T-helper 1 cell treated with Interleukin-12 subunit alpha and Interleukin-12 subunit beta and Interleukin-4 antibody, amounts not matched to agents 30 μg/mL and 1 μg/mL, for 36 hours (primary cell): ENCODE data around the gene MAD1L1.

Source experiments
- H3K27ac Mint-ChIP-seq: one replicate; pipeline ENCODE4 v1.8.0; 2021; ENCODE audit warnings: mild to moderate bottlenecking, mixed read lengths
- H3K27me3 Mint-ChIP-seq: one replicate; pipeline ENCODE4 v1.8.0; 2021; ENCODE audit warnings: low read depth, mixed read lengths
- H3K36me3 Mint-ChIP-seq: one replicate; pipeline ENCODE4 v1.8.0; 2021; ENCODE audit warnings: low read depth, mixed read lengths
- H3K4me1 Mint-ChIP-seq: one replicate; pipeline ENCODE4 v1.8.0; 2021; ENCODE audit warnings: low read depth, mixed read lengths
- H3K4me3 Mint-ChIP-seq: one replicate; pipeline ENCODE4 v1.8.0; 2021; ENCODE audit warnings: mild to moderate bottlenecking, moderate library complexity, mixed read lengths
- H3K9me3 Mint-ChIP-seq: one replicate; pipeline ENCODE4 v1.8.0; 2021; ENCODE audit warnings: mixed read lengths

Gene MAD1L1

GRCh38 chr7:2241580-2242540 lies 9.1 kb upstream of the MAD1L1 start, which contains the start of the genes MRM2 and NUDT1:
Gene MRM2, minus strand, starts transcription at chr7:2242205. Its CDS starts 36 bp downstream, at chr7:2242169.
Gene NUDT1, plus strand, starts transcription at chr7:2242226. Its CDS starts 2,349 bp downstream, at chr7:2244575.
- peak within 1 kb of the TSS; percentile 89 for H3K27ac Mint-ChIP-seq
- H3K27me3 Mint-ChIP-seq, result no peaks in the 10 kb centered on the region
- H3K9me3 Mint-ChIP-seq, result no peaks in the 10 kb centered on the region
- peak within 1 kb of the TSS; percentile 91 for H3K4me3 Mint-ChIP-seq
- peaks cover 12% of the 10 kb centered on the region for H3K4me1 Mint-ChIP-seq
- peaks cover 12% of the 10 kb centered on the region for H3K36me3 Mint-ChIP-seq

- peak overlapping the region; percentile 21 for H3K4me3 Mint-ChIP-seq
- H3K27ac Mint-ChIP-seq, result no peak overlapping the region
- no peaks in the 10 kb centered on the region for H3K27me3 Mint-ChIP-seq
- peaks cover 8% of the 10 kb centered on the region for H3K4me1 Mint-ChIP-seq
- peaks cover 23% of the 10 kb centered on the region for H3K36me3 Mint-ChIP-seq
- H3K9me3 Mint-ChIP-seq, result no peaks in the 10 kb centered on the region
Measured at GRCh38 chr7:2239242-2239641, 6.5 kb upstream of the MAD1L1 start.

- Mint-ChIP-seq H3K27me3 (no peaks in the 10 kb centered on the region), H3K9me3 (no peaks in the 10 kb centered on the region), H3K36me3 (peaks cover 23% of the 10 kb centered on the region), H3K4me3 (no peak overlapping the region), H3K27ac (no peak overlapping the region), H3K4me1 (peaks cover 9% of the 10 kb centered on the region)
Measured at GRCh38 chr7:2237109-2237602, 4.4 kb upstream of the MAD1L1 start.

- Mint-ChIP-seq H3K27me3 (no peaks in the 10 kb centered on the region), H3K9me3 (no peaks in the 10 kb centered on the region), H3K4me3 (peak overlapping the region; percentile 69), H3K36me3 (peaks cover 24% of the 10 kb centered on the region), H3K27ac (peak overlapping the region; percentile 62), H3K4me1 (peaks cover 19% of the 10 kb centered on the region)
Measured at GRCh38 chr7:2233926-2234325, 1.2 kb upstream of the MAD1L1 start.

GRCh38 chr7:2231992-2232765 lies 566 bp downstream of the MAD1L1 start:
- no peaks in the 10 kb centered on the region for H3K27me3 Mint-ChIP-seq
- H3K4me1 Mint-ChIP-seq, result peaks cover 15% of the 10 kb centered on the region

GRCh38 chr7:2230882-2231281 lies 1.9 kb downstream of the MAD1L1 start:
- Mint-ChIP-seq H3K27me3 (no peaks in the 10 kb centered on the region), H3K27ac (no peak overlapping the region), H3K9me3 (no peaks in the 10 kb centered on the region), H3K4me1 (peaks cover 14% of the 10 kb centered on the region), H3K36me3 (peaks cover 12% of the 10 kb centered on the region), H3K4me3 (no peak overlapping the region)

More at GRCh38 chr7:2231992-2232765, 566 bp downstream of the MAD1L1 start:
- H3K4me3 Mint-ChIP-seq, result peak overlapping the region; percentile 90
- no peaks in the 10 kb centered on the region for H3K9me3 Mint-ChIP-seq
- H3K27ac Mint-ChIP-seq, result peak overlapping the region; percentile 81
- peaks cover 15% of the 10 kb centered on the region for H3K36me3 Mint-ChIP-seq

- H3K4me1 Mint-ChIP-seq, result peaks cover 14% of the 10 kb centered on the region
- no peaks in the 10 kb centered on the region for H3K9me3 Mint-ChIP-seq
- H3K27ac Mint-ChIP-seq, result no peak overlapping the region
- no peak overlapping the region for H3K4me3 Mint-ChIP-seq
- H3K27me3 Mint-ChIP-seq, result no peaks in the 10 kb centered on the region
- H3K36me3 Mint-ChIP-seq, result peaks cover 10% of the 10 kb centered on the region
Measured at GRCh38 chr7:2230226-2230625, 2.5 kb downstream of the MAD1L1 start.

GRCh38 chr7:2229467-2229866 lies 3.3 kb downstream of the MAD1L1 start:
- Mint-ChIP-seq H3K4me1 (peaks cover 14% of the 10 kb centered on the region), H3K36me3 (peaks cover 3% of the 10 kb centered on the region), H3K9me3 (no peaks in the 10 kb centered on the region), H3K27me3 (no peaks in the 10 kb centered on the region), H3K27ac (no peak overlapping the region), H3K4me3 (no peak overlapping the region)

GRCh38 chr7:2228921-2229320 lies 3.8 kb downstream of the MAD1L1 start:
- peaks cover 3% of the 10 kb centered on the region for H3K36me3 Mint-ChIP-seq

GRCh38 chr7:2227699-2228098 lies 5.0 kb downstream of the MAD1L1 start:
- Mint-ChIP-seq H3K4me1 (peaks cover 10% of the 10 kb centered on the region), H3K36me3 (peaks cover 3% of the 10 kb centered on the region), H3K4me3 (no peak overlapping the region), H3K27ac (no peak overlapping the region), H3K27me3 (no peaks in the 10 kb centered on the region), H3K9me3 (no peaks in the 10 kb centered on the region)

More at GRCh38 chr7:2228921-2229320, 3.8 kb downstream of the MAD1L1 start:
- Mint-ChIP-seq H3K27me3 (no peaks in the 10 kb centered on the region), H3K4me3 (no peak overlapping the region), H3K27ac (no peak overlapping the region), H3K9me3 (no peaks in the 10 kb centered on the region), H3K4me1 (peaks cover 13% of the 10 kb centered on the region)

- no peak overlapping the region for H3K4me3 Mint-ChIP-seq
- peaks cover 5% of the 10 kb centered on the region for H3K36me3 Mint-ChIP-seq
- peaks cover 2% of the 10 kb centered on the region for H3K4me1 Mint-ChIP-seq
- H3K9me3 Mint-ChIP-seq, result no peaks in the 10 kb centered on the region
- H3K27ac Mint-ChIP-seq, result no peak overlapping the region
- no peaks in the 10 kb centered on the region for H3K27me3 Mint-ChIP-seq
Measured at GRCh38 chr7:2225830-2226229, 6.9 kb downstream of the MAD1L1 start.

- Mint-ChIP-seq H3K4me3 (no peak overlapping the region), H3K9me3 (no peaks in the 10 kb centered on the region), H3K27me3 (no peaks in the 10 kb centered on the region), H3K27ac (no peak overlapping the region), H3K36me3 (peaks cover 5% of the 10 kb centered on the region), H3K4me1 (peaks cover 2% of the 10 kb centered on the region)
Measured at GRCh38 chr7:2225336-2225735, 7.4 kb downstream of the MAD1L1 start.

- Mint-ChIP-seq H3K27me3 (no peaks in the 10 kb centered on the region), H3K4me3 (no peak overlapping the region), H3K36me3 (peaks cover 5% of the 10 kb centered on the region), H3K9me3 (no peaks in the 10 kb centered on the region), H3K27ac (no peak overlapping the region), H3K4me1 (peaks cover 2% of the 10 kb centered on the region)
Measured at GRCh38 chr7:2224934-2225333, 7.8 kb downstream of the MAD1L1 start.

GRCh38 chr7:2224491-2224928 lies 8.2 kb downstream of the MAD1L1 start:
- peaks cover under 1% of the 10 kb centered on the region for H3K4me1 Mint-ChIP-seq

More at GRCh38 chr7:2224491-2224928, 8.2 kb downstream of the MAD1L1 start:
- Mint-ChIP-seq H3K9me3 (no peaks in the 10 kb centered on the region), H3K27ac (no peak overlapping the region), H3K4me3 (no peak overlapping the region), H3K27me3 (no peaks in the 10 kb centered on the region), H3K36me3 (peaks cover 5% of the 10 kb centered on the region)
